KMS-11 (cell line): ENCODE data around the gene FGF6.

Experiments used
- H2AFZ ChIP-seq: fragments of 200-600 bp; sonication (generic); 2 replicates; pipeline ENCODE4 v1.6.1; 2016; ENCODE audit warnings: antibody characterized with exemption, mixed run types, low read depth
- H3K27ac ChIP-seq: fragments of 200-600 bp; sonication (generic); 2 replicates; pipeline ENCODE4 v1.6.1; 2016; ENCODE audit warnings: mild to moderate bottlenecking, mixed run types
- H3K27me3 ChIP-seq: fragments of 200-600 bp; sonication (generic); 2 replicates; pipeline ENCODE4 v1.6.1; 2017; ENCODE audit warnings: mild to moderate bottlenecking, low read depth, mixed run types, moderate library complexity; ENCODE audit not compliant: insufficient read depth
- H3K36me3 ChIP-seq: fragments of 200-600 bp; sonication (generic); 2 replicates; pipeline ENCODE4 v1.6.1; 2017; ENCODE audit warnings: mild to moderate bottlenecking, mixed run types; ENCODE audit not compliant: insufficient read depth
- H3K4me1 ChIP-seq: fragments of 200-600 bp; sonication (generic); 2 replicates; pipeline ENCODE4 v1.6.1; 2016; ENCODE audit warnings: mild to moderate bottlenecking, low read depth, mixed run types; ENCODE audit not compliant: poor library complexity, severe bottlenecking
- H3K4me2 ChIP-seq: fragments of 200-600 bp; sonication (generic); 2 replicates; pipeline ENCODE4 v1.7.0; 2016; ENCODE audit warnings: mild to moderate bottlenecking, mixed run types
- H3K4me3 ChIP-seq: fragments of 200-600 bp; sonication (generic); IDR thresholded peaks from 2 replicates; pipeline ENCODE4 v1.6.1; 2017; ENCODE audit warnings: low read depth, low read length, mixed read lengths; ENCODE audit not compliant: insufficient read depth
- H3K79me2 ChIP-seq: fragments of 200-600 bp; sonication (generic); 2 replicates; pipeline ENCODE4 v1.6.1; 2016; ENCODE audit warnings: low read depth, mixed run types; ENCODE audit not compliant: insufficient read depth
- H3K9ac ChIP-seq: fragments of 200-600 bp; sonication (generic); 2 replicates; pipeline ENCODE4 v1.6.1; 2016; ENCODE audit warnings: mild to moderate bottlenecking, mixed run types
- H4K20me1 ChIP-seq: fragments of 200-600 bp; sonication (generic); 2 replicates; pipeline ENCODE4 v1.6.1; 2016; ENCODE audit warnings: mild to moderate bottlenecking, mixed run types; ENCODE audit not compliant: insufficient read depth
- TF ChIP-seq, protein P1 (sequence below): fragments of 200-600 bp; sonication (generic); conservative IDR thresholded peaks from 2 replicates; pipeline ENCODE4 v1.6.1; 2017; ENCODE audit warnings: low read depth, mild to moderate bottlenecking, antibody characterized with exemption, low read length, moderate library complexity, mixed read lengths

The FGF6 gene

GRCh38 chr12:4477129-4477528 lies 31.5 kb upstream of the FGF6 start:
- Histone ChIP-seq H3K36me3 (no peaks in the 10 kb centered on the region), H3K4me2 (no peak overlapping the region), H3K4me1 (no peaks in the 10 kb centered on the region), H3K79me2 (no peaks in the 10 kb centered on the region), H4K20me1 (no peaks in the 10 kb centered on the region), H3K27me3 (no peaks in the 10 kb centered on the region), H2AFZ (no peak overlapping the region), H3K4me3 (no peak overlapping the region), H3K9ac (no peak overlapping the region), H3K27ac (no peak overlapping the region)
- TF ChIP-seq, protein P1, sequence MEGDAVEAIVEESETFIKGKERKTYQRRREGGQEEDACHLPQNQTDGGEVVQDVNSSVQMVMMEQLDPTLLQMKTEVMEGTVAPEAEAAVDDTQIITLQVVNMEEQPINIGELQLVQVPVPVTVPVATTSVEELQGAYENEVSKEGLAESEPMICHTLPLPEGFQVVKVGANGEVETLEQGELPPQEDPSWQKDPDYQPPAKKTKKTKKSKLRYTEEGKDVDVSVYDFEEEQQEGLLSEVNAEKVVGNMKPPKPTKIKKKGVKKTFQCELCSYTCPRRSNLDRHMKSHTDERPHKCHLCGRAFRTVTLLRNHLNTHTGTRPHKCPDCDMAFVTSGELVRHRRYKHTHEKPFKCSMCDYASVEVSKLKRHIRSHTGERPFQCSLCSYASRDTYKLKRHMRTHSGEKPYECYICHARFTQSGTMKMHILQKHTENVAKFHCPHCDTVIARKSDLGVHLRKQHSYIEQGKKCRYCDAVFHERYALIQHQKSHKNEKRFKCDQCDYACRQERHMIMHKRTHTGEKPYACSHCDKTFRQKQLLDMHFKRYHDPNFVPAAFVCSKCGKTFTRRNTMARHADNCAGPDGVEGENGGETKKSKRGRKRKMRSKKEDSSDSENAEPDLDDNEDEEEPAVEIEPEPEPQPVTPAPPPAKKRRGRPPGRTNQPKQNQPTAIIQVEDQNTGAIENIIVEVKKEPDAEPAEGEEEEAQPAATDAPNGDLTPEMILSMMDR = no peak

DNA sequence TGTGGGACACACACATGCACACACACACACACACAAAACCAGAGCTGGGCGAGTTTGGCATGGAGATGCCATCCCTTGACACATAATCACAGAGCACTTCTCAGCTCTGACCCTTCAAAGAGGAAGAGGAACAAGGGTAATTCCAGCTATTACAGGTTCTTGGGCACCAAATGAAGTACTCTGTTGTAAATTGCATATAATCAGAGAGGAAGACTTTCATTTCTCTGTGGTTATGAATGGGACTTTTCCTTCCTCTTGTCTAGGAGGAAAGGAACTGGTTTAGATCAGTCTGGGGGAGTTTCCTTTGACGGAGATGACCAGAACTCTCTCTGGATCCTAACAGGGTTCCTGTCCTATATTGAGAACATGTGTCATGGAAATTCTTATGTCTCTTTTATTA lies 26.4 kb upstream of the FGF6 start:
- no peaks in the 10 kb centered on the region for H3K79me2 ChIP-seq
- no peak overlapping the region for H3K27ac ChIP-seq
- no peaks in the 10 kb centered on the region for H3K36me3 ChIP-seq
- no peaks in the 10 kb centered on the region for H3K27me3 ChIP-seq
- no peaks in the 10 kb centered on the region for H3K4me1 ChIP-seq
- H3K4me3 ChIP-seq = no peak overlapping the region
- no peak overlapping the region for H3K4me2 ChIP-seq
- no peaks in the 10 kb centered on the region for H4K20me1 ChIP-seq
- H2AFZ ChIP-seq = no peak overlapping the region
- TF ChIP-seq, protein P1 = no peak
- no peak overlapping the region for H3K9ac ChIP-seq

GRCh38 chr12:4471256-4471655 lies 25.6 kb upstream of the FGF6 start:
- Histone ChIP-seq H3K9ac (no peak overlapping the region), H3K36me3 (no peaks in the 10 kb centered on the region), H3K79me2 (no peaks in the 10 kb centered on the region), H3K4me1 (no peaks in the 10 kb centered on the region), H3K27ac (no peak overlapping the region), H3K27me3 (no peaks in the 10 kb centered on the region), H3K4me2 (no peak overlapping the region), H3K4me3 (no peak overlapping the region), H4K20me1 (no peaks in the 10 kb centered on the region), H2AFZ (no peak overlapping the region)
- TF ChIP-seq, protein P1 = no peak

GRCh38 chr12:4468994-4469393 lies 23.4 kb upstream of the FGF6 start:
- no peaks in the 10 kb centered on the region for H3K4me1 ChIP-seq
- H3K9ac ChIP-seq = no peak overlapping the region
- H3K36me3 ChIP-seq = no peaks in the 10 kb centered on the region
- H4K20me1 ChIP-seq = no peaks in the 10 kb centered on the region
- H3K4me2 ChIP-seq = no peak overlapping the region
- H3K79me2 ChIP-seq = no peaks in the 10 kb centered on the region
- H3K27me3 ChIP-seq = no peaks in the 10 kb centered on the region
- no peak overlapping the region for H3K27ac ChIP-seq
- no peak overlapping the region for H3K4me3 ChIP-seq
- TF ChIP-seq, protein P1 = no peak
- H2AFZ ChIP-seq = no peak overlapping the region
